Hypothalamus (tissue), 51 donors: ENCODE measurements around the gene STAMBP.

Source experiments
- DNase-seq, 51 donors: peaks; one replicate each; lab custom pipeline; 2025; lab: John Stamatoyannopoulos, UW

Gene STAMBP

GRCh38 chr2:73922681-73923080 lies 93.9 kb downstream of the STAMBP start:
- DNase-seq: no peak
